WTC11 (cell line): ENCODE data around the gene ABCA6. TPM values are rescaled to one million over a fixed set of nuclear protein-coding genes. Genes with fewer than 3 reads are reported as not detected.

ENCODE experiments used
- ATAC-seq: fragments of 200-7000 bp; cut with Tn5 transposase; 2 replicates; pipeline ENCODE4 v1.10.0; 2021; ENCODE audit warnings: mild to moderate bottlenecking, moderate library complexity
- CTCF ChIA-PET: fragments of 300-600 bp; sonication (Branson Sonifier 250); formaldehyde crosslinking; loops from one replicate; lab custom pipeline; 2021; ENCODE audit warnings: antibody characterized with exemption; lab: Charles Lee
- POLR2A ChIA-PET: fragments of 350-600 bp; sonication (Branson Sonifier 250); formaldehyde crosslinking; loops from one replicate; lab custom pipeline; 2021; ENCODE audit warnings: antibody characterized with exemption; lab: Charles Lee
- DNase-seq: peaks from one replicate; pipeline ENCODE4 v3.0.0; 2021; ENCODE audit warnings: low spot score
- H3K27ac Mint-ChIP-seq: 2 replicates; pipeline ENCODE4 v1.8.0; 2021; ENCODE audit warnings: mixed read lengths
- H3K27me3 Mint-ChIP-seq: 2 replicates; pipeline ENCODE4 v1.8.0; 2021; ENCODE audit warnings: low read depth, mild to moderate bottlenecking, moderate library complexity, mixed read lengths
- H3K36me3 Mint-ChIP-seq: 2 replicates; pipeline ENCODE4 v1.8.0; 2021; ENCODE audit warnings: mixed read lengths
- H3K4me1 Mint-ChIP-seq: 2 replicates; pipeline ENCODE4 v1.8.0; 2022; ENCODE audit warnings: mixed read lengths
- H3K4me3 Mint-ChIP-seq: 2 replicates; pipeline ENCODE4 v1.8.0; 2021; ENCODE audit warnings: mild to moderate bottlenecking, moderate library complexity, mixed read lengths
- H3K9me3 Mint-ChIP-seq: 2 replicates; pipeline ENCODE4 v1.8.0; 2021; ENCODE audit warnings: mixed read lengths
- ATF3 ChIP-seq: sonication (generic); formaldehyde crosslinking; conservative IDR thresholded peaks from 2 replicates; pipeline ENCODE4 v1.8.1; 2022; ENCODE audit warnings: mild to moderate bottlenecking, missing genetic modification reagents
- CREB1 ChIP-seq: sonication (generic); formaldehyde crosslinking; IDR thresholded peaks from 2 replicates; pipeline ENCODE4 v1.8.0; 2023; ENCODE audit warnings: mild to moderate bottlenecking, missing genetic modification reagents
- CREM ChIP-seq: sonication (generic); formaldehyde crosslinking; IDR thresholded peaks from 2 replicates; pipeline ENCODE4 v1.8.1; 2022; ENCODE audit warnings: mild to moderate bottlenecking, missing genetic modification reagents, moderate library complexity
- E2F1 ChIP-seq: sonication (generic); formaldehyde crosslinking; IDR thresholded peaks from 2 replicates; pipeline ENCODE4 v1.8.0; 2022; ENCODE audit warnings: mild to moderate bottlenecking, missing genetic modification reagents
- E2F5 ChIP-seq: sonication (generic); formaldehyde crosslinking; IDR thresholded peaks from 2 replicates; pipeline ENCODE4 v1.8.1; 2022; ENCODE audit warnings: mild to moderate bottlenecking, moderate library complexity, missing genetic modification reagents
- GRHL2 ChIP-seq: fragments of 250-450 bp; sonication (Bioruptor Pico); IDR thresholded peaks from 2 replicates; pipeline ENCODE4 v1.8.0; 2022; ENCODE audit warnings: mild to moderate bottlenecking, moderate library complexity; ENCODE audit not compliant: insufficient replicate concordance, severe bottlenecking
- GTF2I ChIP-seq: fragments of 250-450 bp; sonication (Bioruptor Pico); conservative IDR thresholded peaks from 2 replicates; pipeline ENCODE4 v1.4.0; 2021; ENCODE audit warnings: mild to moderate bottlenecking
- IRF1 ChIP-seq: sonication (generic); formaldehyde crosslinking; IDR thresholded peaks from 2 replicates; pipeline ENCODE4 v1.8.0; 2023; ENCODE audit warnings: missing genetic modification reagents
- MAX ChIP-seq: sonication (generic); formaldehyde crosslinking; IDR thresholded peaks from 2 replicates; pipeline ENCODE4 v1.8.0; 2022; ENCODE audit warnings: mild to moderate bottlenecking, missing genetic modification reagents
- NR3C1 ChIP-seq: sonication (generic); formaldehyde crosslinking; conservative IDR thresholded peaks from 2 replicates; pipeline ENCODE4 v1.8.1; 2023; ENCODE audit warnings: low read depth, mild to moderate bottlenecking, missing genetic modification reagents
- OVOL2 ChIP-seq: fragments of 250-450 bp; sonication (Bioruptor Pico); IDR thresholded peaks from 2 replicates; pipeline ENCODE4 v1.9.0; 2021; ENCODE audit warnings: mild to moderate bottlenecking, borderline replicate concordance
- PRDM15 ChIP-seq: sonication (generic); formaldehyde crosslinking; IDR thresholded peaks from 2 replicates; pipeline ENCODE4 v1.8.0; 2022; ENCODE audit warnings: missing genetic modification reagents
- PRRX2 ChIP-seq: fragments of 250-450 bp; sonication (Bioruptor Pico); IDR thresholded peaks from 2 replicates; pipeline ENCODE4 v1.8.0; 2021; ENCODE audit warnings: mild to moderate bottlenecking
- SMAD3 ChIP-seq: sonication (generic); formaldehyde crosslinking; IDR thresholded peaks from 2 replicates; pipeline ENCODE4 v1.8.0; 2022; ENCODE audit warnings: missing genetic modification reagents, mild to moderate bottlenecking, borderline replicate concordance
- SP1 ChIP-seq: sonication (generic); formaldehyde crosslinking; conservative IDR thresholded peaks from 2 replicates; pipeline ENCODE4 v1.8.1; 2022; ENCODE audit warnings: missing genetic modification reagents
- TEAD1 ChIP-seq: sonication (generic); formaldehyde crosslinking; IDR thresholded peaks from 2 replicates; pipeline ENCODE4 v1.8.0; 2022; ENCODE audit warnings: mild to moderate bottlenecking, missing genetic modification reagents
- USF1 ChIP-seq: sonication (generic); formaldehyde crosslinking; IDR thresholded peaks from 2 replicates; pipeline ENCODE4 v1.8.0; 2022; ENCODE audit warnings: mild to moderate bottlenecking, missing genetic modification reagents
- ZNF121 ChIP-seq: sonication (generic); formaldehyde crosslinking; IDR thresholded peaks from 2 replicates; pipeline ENCODE4 v1.8.0; 2023; ENCODE audit warnings: missing genetic modification reagents
- ZNF138 ChIP-seq: sonication (generic); formaldehyde crosslinking; conservative IDR thresholded peaks from 2 replicates; pipeline ENCODE4 v1.8.1; 2022; ENCODE audit warnings: mild to moderate bottlenecking, moderate library complexity, missing genetic modification reagents
- ZNF263 ChIP-seq: sonication (generic); formaldehyde crosslinking; IDR thresholded peaks from 2 replicates; pipeline ENCODE4 v1.8.1; 2022; ENCODE audit warnings: low read depth, mild to moderate bottlenecking, moderate library complexity, missing genetic modification reagents
- ZNF281 ChIP-seq: sonication (generic); formaldehyde crosslinking; IDR thresholded peaks from 2 replicates; pipeline ENCODE4 v1.8.0; 2023; ENCODE audit warnings: mild to moderate bottlenecking, missing genetic modification reagents
- ZNF416 ChIP-seq: fragments of 250-450 bp; sonication (Bioruptor Pico); IDR thresholded peaks from 2 replicates; pipeline ENCODE4 v1.9.0; 2021; ENCODE audit warnings: mild to moderate bottlenecking, inconsistent platforms
- ZNF671 ChIP-seq: fragments of 250-450 bp; sonication (Bioruptor Pico); IDR thresholded peaks from 2 replicates; pipeline ENCODE4 v1.8.0; 2021; ENCODE audit warnings: mild to moderate bottlenecking
- total RNA-seq: library from RNA; stranded (reverse); gene quantifications from 3 replicates; pipeline ENCODE4 v1.2.3, GENCODE V29; 2021

ABCA6 gene
- total RNA-seq, 1 experiment from 2014 or later = not detected

- TF ChIP-seq CREM (no peak), ZNF121 (no peak), PRDM15 (CRISPR knock-in tag) (no peak), SP1 (no peak), NR3C1 (CRISPR knock-in tag) (no peak), CREB1 (no peak), E2F1 (no peak), ZNF138 (CRISPR knock-in tag) (no peak)
Measured at GRCh38 chr17:69188064-69188463, 46.4 kb upstream of the ABCA6 start (continued).

- Mint-ChIP-seq H3K27ac (no peak overlapping the region), H3K9me3 (no peaks in the 10 kb centered on the region), H3K4me3 (no peak overlapping the region), H3K27me3 (no peaks in the 10 kb centered on the region), H3K36me3 (no peaks in the 10 kb centered on the region), H3K4me1 (no peaks in the 10 kb centered on the region; the same call in 1 of the 2 replicates)
- no peak for DNase-seq
- no peak for TF ChIP-seq OVOL2 (CRISPR knock-in tag)
- TF ChIP-seq ZNF281 (CRISPR knock-in tag) = no peak
- no peak for TF ChIP-seq IRF1 (CRISPR knock-in tag)
- no peak for TF ChIP-seq ZNF263 (CRISPR knock-in tag)
- no peak for TF ChIP-seq GTF2I (CRISPR knock-in tag)
- TF ChIP-seq SMAD3 = no peak
- TF ChIP-seq USF1 = no peak
- TF ChIP-seq ZNF416 (CRISPR knock-in tag) = no peak
- TF ChIP-seq TEAD1 (CRISPR knock-in tag) = no peak
- no peak for TF ChIP-seq PRDM15 (CRISPR knock-in tag)
- no peak for TF ChIP-seq GRHL2
- TF ChIP-seq ATF3 (CRISPR knock-in tag) = no peak
- no peak for TF ChIP-seq PRRX2 (CRISPR knock-in tag)
- no peak for TF ChIP-seq ZNF671
- no peak for TF ChIP-seq MAX
- TF ChIP-seq E2F5 (CRISPR knock-in tag) = no peak
- no peak for ATAC-seq
- POLR2A ChIA-PET = no interaction called here
- CTCF ChIA-PET = no interaction called here
Measured at GRCh38 chr17:69187294-69187693, 45.6 kb upstream of the ABCA6 start.
